Panc1 (cell line): Measurements from ENCODE around the gene GARS1. TPM values are rescaled to one million over a fixed set of nuclear protein-coding genes. Genes with fewer than 3 reads are reported as not detected.

Source experiments
- ATAC-seq: fragments of 200-7000 bp; cut with Tn5 transposase; 2 replicates; pipeline ENCODE4 v1.9.1; 2020; ENCODE audit warnings: mild to moderate bottlenecking, moderate library complexity
- BruUV-seq: library from RNA; stranded (reverse); fragments of 400-500 nt; replicated peaks from 2 replicates; lab custom pipeline; 2021; lab: Mats Ljungman, UMichigan
- CTCF ChIA-PET: fragments of 300-600 bp; sonication (Branson Sonifier 250); formaldehyde crosslinking; loops from one replicate; lab custom pipeline; 2022; ENCODE audit warnings: antibody characterized with exemption; lab: Charles Lee
- POLR2A ChIA-PET: fragments of 300-600 bp; sonication (Branson Sonifier 250); formaldehyde crosslinking; loops from one replicate; lab custom pipeline; 2022; ENCODE audit warnings: antibody characterized with exemption; lab: Charles Lee
- DNase-seq: peaks from one replicate; pipeline ENCODE4 v3.0.0-alpha.2; 2010; ENCODE audit warnings: low read depth, low spot score
- H3K27ac ChIP-seq: 2 replicates; pipeline ENCODE4 v1.5.1; 2011; ENCODE audit warnings: mild to moderate bottlenecking, low read length, inconsistent platforms
- H3K27me3 ChIP-seq: fragments of 200-500 bp; sonication (Bioruptor generic); 2 replicates; pipeline ENCODE4 v1.6.0; 2014; ENCODE audit warnings: low read length, inconsistent platforms; ENCODE audit not compliant: control insufficient read depth, insufficient read depth
- H3K36me3 ChIP-seq: fragments of 200-500 bp; sonication (Bioruptor generic); 2 replicates; pipeline ENCODE4 v1.5.1; 2014; ENCODE audit warnings: inconsistent platforms, mild to moderate bottlenecking, low read length, moderate library complexity; ENCODE audit not compliant: control insufficient read depth, insufficient read depth
- H3K4me1 ChIP-seq: 2 replicates; pipeline ENCODE4 v1.5.1; 2011; ENCODE audit warnings: inconsistent platforms, mild to moderate bottlenecking, low read length, moderate library complexity; ENCODE audit not compliant: control insufficient read depth, insufficient read depth
- H3K4me3 ChIP-seq, 2 experiments: 2 replicates each; pipeline ENCODE4 v1.5.1; 2011 to 2012; ENCODE audit warnings: low read depth in 2 of 2, low read length in 2 of 2, mild to moderate bottlenecking in 2 of 2, inconsistent platforms in 1 of 2, moderate library complexity in 1 of 2
- H3K9me3 ChIP-seq: fragments of 200-500 bp; sonication (Bioruptor generic); 2 replicates; pipeline ENCODE4 v1.5.1; 2014; ENCODE audit warnings: low read depth, mild to moderate bottlenecking, inconsistent platforms, low read length, moderate library complexity; ENCODE audit not compliant: control insufficient read depth, insufficient read depth
- POLR2AphosphoS5 ChIP-seq: IDR thresholded peaks from 2 replicates; pipeline ENCODE4 v1.6.1; 2012; ENCODE audit warnings: mild to moderate bottlenecking, low read depth, low read length, moderate library complexity
- REST ChIP-seq, 2 experiments: IDR thresholded peaks; 2 replicates each; pipeline ENCODE4 v1.6.1; 2011 to 2012; ENCODE audit warnings: low read depth in 2 of 2, control low read depth in 1 of 2, low read length in 1 of 2, mild to moderate bottlenecking in 1 of 2, moderate library complexity in 1 of 2; ENCODE audit not compliant: insufficient read depth in 1 of 2
- SIN3A ChIP-seq: IDR thresholded peaks from 2 replicates; pipeline ENCODE4 v1.6.1; 2012; ENCODE audit warnings: low read depth, mild to moderate bottlenecking, low read length, moderate library complexity, borderline replicate concordance; ENCODE audit not compliant: insufficient read depth
- TCF7L2 ChIP-seq: IDR thresholded peaks from 2 replicates; pipeline ENCODE4 v1.6.1; 2011; ENCODE audit warnings: mild to moderate bottlenecking, low read depth, low read length, inconsistent platforms
- in situ Hi-C: cut with HindIII; loops from 2 replicates; pipeline ENCODE4 v1.10.0; 2016; ENCODE audit warnings: low sequenced_read_pairs, low pct_unique_long_range_greater_than_20kb
- intact Hi-C: fragments of 100-400 bp; cut with micrococcal nuclease; formaldehyde crosslinking; loops from one replicate; pipeline ENCODE4 v1.10.0; 2022; ENCODE audit not compliant: unreplicated experiment
- total RNA-seq: library from RNA; stranded (reverse); gene quantifications from one replicate; pipeline ENCODE4 v1.2.1, GENCODE V29; 2021; ENCODE audit not compliant: unreplicated experiment
- TF ChIP-seq, protein P1 (sequence below): fragments of 450-650 bp; IDR thresholded peaks from 2 replicates; pipeline ENCODE4 v1.5.1; 2017; ENCODE audit warnings: mild to moderate bottlenecking

The GARS1 gene
- total RNA-seq, 1 experiment from 2014 or later, result 271 TPM

DNA sequence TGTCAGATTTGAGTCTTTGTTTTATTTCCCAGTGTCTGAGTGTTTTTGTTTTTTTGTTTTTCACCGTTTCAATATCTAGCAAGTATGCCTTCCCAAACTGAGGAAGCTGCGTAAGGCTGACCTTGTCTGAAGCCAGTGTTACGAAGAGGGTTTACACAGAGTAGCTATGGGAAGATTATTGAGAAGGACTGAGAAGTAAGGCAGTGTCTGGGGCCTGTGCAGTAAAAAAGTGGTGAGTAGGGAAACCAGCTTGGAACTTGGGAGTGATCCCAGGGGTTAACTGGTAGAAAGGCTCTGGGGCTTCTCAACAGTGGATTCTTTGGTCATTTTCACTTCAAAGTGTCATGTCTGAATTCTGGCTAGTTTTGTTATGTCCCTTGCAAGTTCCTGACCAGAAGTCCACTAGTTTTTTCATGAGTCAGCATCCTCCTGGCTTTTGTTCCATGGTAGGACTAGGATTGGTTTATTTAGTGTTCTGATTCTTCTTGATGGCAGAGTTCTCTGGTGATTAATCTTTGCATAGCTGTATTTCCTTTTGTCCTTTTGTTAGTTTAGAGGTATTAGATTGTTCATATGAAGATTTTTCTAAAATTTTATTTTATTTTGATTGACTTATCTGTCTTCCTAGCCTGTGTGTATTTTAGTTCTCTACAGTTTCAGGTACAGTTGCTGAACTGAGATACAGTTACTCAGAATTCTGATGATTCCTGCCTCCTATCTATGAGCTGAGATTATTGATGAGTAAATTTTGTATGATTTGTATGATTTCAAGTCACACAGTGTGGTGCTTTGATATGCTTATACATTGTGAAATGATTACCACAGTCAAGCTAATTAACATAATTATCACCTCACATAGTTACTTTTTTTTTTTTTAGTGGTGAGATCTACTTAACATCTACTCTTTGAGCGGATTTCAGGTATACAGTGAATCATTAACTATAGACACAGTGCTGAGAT lies 19.0 kb downstream of the GARS1 start:
- Histone ChIP-seq H3K4me1 (no peaks in the 10 kb centered on the region), H3K27me3 (no peaks in the 10 kb centered on the region), H3K27ac (no peak overlapping the region), H3K9me3 (no peaks in the 10 kb centered on the region), H3K4me3 (no peak overlapping the region), H3K36me3 (peaks cover 83% of the 10 kb centered on the region)
- CTCF ChIA-PET, result no interaction called here
- DNase-seq (no peak), ATAC-seq (no peak; the same call in 1 of the 2 replicates)
- intact Hi-C loops (no loop called here), in situ Hi-C loops (no loop called here)
- TF ChIP-seq POLR2AphosphoS5, result 0 out of 2 replicates have a peak, but pooled peaks have one; percentile 20
- no peak for TF ChIP-seq TCF7L2
- no peak for TF ChIP-seq SIN3A
- no TSS peak for BruUV-seq
- POLR2A ChIA-PET, result interaction anchor here (0.6 to 0.7 kb wide), 2 partner anchors 14 to 178 kb away, joined by 3 to 4 read pairs; no protein-coding TSS in a partner anchor

DNA sequence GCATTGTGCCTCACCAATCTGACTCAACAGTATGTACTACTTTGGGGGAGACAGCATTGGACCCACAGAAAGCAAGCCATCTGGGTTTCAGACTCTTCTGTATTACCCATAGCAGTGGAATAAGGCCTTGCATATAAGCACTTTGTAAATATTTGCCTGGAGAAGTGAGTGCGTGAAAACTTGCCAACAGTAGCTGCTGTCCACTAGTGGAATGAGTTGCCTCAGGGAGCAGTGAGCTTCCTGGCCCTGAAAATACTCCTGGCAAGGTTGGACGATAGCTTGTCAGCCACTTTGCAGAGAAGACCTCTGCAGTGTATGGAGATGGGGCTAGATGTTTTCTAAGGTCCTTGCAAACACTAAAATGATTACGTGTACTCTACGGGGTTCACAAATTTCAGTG lies 21.6 kb downstream of the GARS1 start:
- CTCF ChIA-PET, result no interaction called here
- in situ Hi-C loops (no loop called here), intact Hi-C loops (no loop called here)
- POLR2A ChIA-PET, result no interaction called here
- Histone ChIP-seq H3K4me1 (no peaks in the 10 kb centered on the region), H3K9me3 (no peaks in the 10 kb centered on the region), H3K36me3 (peaks cover 79% of the 10 kb centered on the region), H3K27ac (no peak overlapping the region), H3K4me3 (no peak overlapping the region), H3K27me3 (no peaks in the 10 kb centered on the region)
- ATAC-seq (no peak), DNase-seq (no peak)
- BruUV-seq, result no TSS peak
- TF ChIP-seq, protein P1, sequence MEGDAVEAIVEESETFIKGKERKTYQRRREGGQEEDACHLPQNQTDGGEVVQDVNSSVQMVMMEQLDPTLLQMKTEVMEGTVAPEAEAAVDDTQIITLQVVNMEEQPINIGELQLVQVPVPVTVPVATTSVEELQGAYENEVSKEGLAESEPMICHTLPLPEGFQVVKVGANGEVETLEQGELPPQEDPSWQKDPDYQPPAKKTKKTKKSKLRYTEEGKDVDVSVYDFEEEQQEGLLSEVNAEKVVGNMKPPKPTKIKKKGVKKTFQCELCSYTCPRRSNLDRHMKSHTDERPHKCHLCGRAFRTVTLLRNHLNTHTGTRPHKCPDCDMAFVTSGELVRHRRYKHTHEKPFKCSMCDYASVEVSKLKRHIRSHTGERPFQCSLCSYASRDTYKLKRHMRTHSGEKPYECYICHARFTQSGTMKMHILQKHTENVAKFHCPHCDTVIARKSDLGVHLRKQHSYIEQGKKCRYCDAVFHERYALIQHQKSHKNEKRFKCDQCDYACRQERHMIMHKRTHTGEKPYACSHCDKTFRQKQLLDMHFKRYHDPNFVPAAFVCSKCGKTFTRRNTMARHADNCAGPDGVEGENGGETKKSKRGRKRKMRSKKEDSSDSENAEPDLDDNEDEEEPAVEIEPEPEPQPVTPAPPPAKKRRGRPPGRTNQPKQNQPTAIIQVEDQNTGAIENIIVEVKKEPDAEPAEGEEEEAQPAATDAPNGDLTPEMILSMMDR, result no peak

- ChIA-PET POLR2A (no interaction called here), CTCF (no interaction called here)
- no peak for ATAC-seq
- BruUV-seq, result no TSS peak
- Histone ChIP-seq H3K27ac (no peak overlapping the region), H3K4me1 (no peaks in the 10 kb centered on the region), H3K4me3 (no peak overlapping the region), H3K36me3 (peaks cover 81% of the 10 kb centered on the region), H3K9me3 (no peaks in the 10 kb centered on the region), H3K27me3 (no peaks in the 10 kb centered on the region)
- in situ Hi-C loops, result no loop called here
- no peak for TF ChIP-seq REST (IDR thresholded peaks at IDR 0.05; ENCODE audit: insufficient read depth in 1 of 2, low read depth in 2 of 2, low read length in 1 of 2)
- TF ChIP-seq, protein P1, result no peak
- no peak for DNase-seq
- intact Hi-C loops, result no loop called here
Observed at GRCh38 chr7:30617359-30617758, 22.7 kb downstream of the GARS1 start.
